Stomach (tissue), 9 donors: ENCODE results near the gene HAUS1. TPM values are rescaled to one million over a fixed set of nuclear protein-coding genes. Genes with fewer than 3 reads are reported as not detected.

Experiments used
- DNase-seq, 2 donors: peaks; one replicate each; pipeline versions ENCODE4 v3.0.0 to v3.0.0-alpha.2; 2013 to 2019
- H3K27ac ChIP-seq, 5 donors: fragments of 200-600 bp in 4 of 5; sonication (generic) in 4 of 5; one replicate each; pipeline ENCODE4 v1.5.1; 2013 to 2019; ENCODE audit warnings: mild to moderate bottlenecking in 1 of 5, moderate library complexity in 1 of 5
- H3K27me3 ChIP-seq, 3 donors: fragments of 200-600 bp; sonication (generic); one replicate each; pipeline ENCODE4 v1.5.1; 2017 to 2019; ENCODE audit warnings: mixed run types in 1 of 3
- H3K36me3 ChIP-seq, 4 donors: fragments of 200-600 bp; sonication (generic); 1 replicate in 3 of 4; 2 replicates in 1 of 4; pipeline ENCODE4 v1.5.1; 2016 to 2019
- H3K4me1 ChIP-seq, 4 donors: fragments of 200-600 bp; sonication (generic); one replicate each; pipeline ENCODE4 v1.5.1; 2016 to 2019
- H3K4me3 ChIP-seq, 4 donors: fragments of 200-600 bp; sonication (generic) in 3 of 4; one replicate each; pipeline ENCODE4 v1.5.1; 2016 to 2019; ENCODE audit warnings: mild to moderate bottlenecking in 1 of 4
- H3K9me3 ChIP-seq, 4 donors: fragments of 200-600 bp; sonication (generic); one replicate each; pipeline ENCODE4 v1.5.1; 2016 to 2019
- EP300 ChIP-seq: sonication (generic); formaldehyde crosslinking; IDR thresholded peaks from one replicate; pipeline ENCODE4 v1.6.1; 2017; ENCODE audit warnings: antibody characterized with exemption
- POLR2A ChIP-seq, 4 donors: fragments of 450-650 bp; IDR thresholded peaks; one replicate each; pipeline ENCODE4 v1.6.1; 2016; ENCODE audit warnings: antibody characterized with exemption in 4 of 4, control low read depth in 2 of 4, mild to moderate bottlenecking in 1 of 4, moderate library complexity in 1 of 4
- POLR2AphosphoS5 ChIP-seq, 3 donors: sonication (generic); formaldehyde crosslinking; IDR thresholded peaks; one replicate each; pipeline ENCODE4 v1.6.1; 2016; ENCODE audit warnings: antibody characterized with exemption in 3 of 3
- WGBS, 5 donors: extraction: QIAGEN DNeasy Blood & Tissue Kit in 3 of 5; methylation state at CpG; one replicate each; pipeline versions ENCODE4 v1.1.5 to v1.1.7; 2013 to 2018; 5-methylcytosine and 5-hydroxymethylcytosine counted together
- intact Hi-C: fragments of 100-400 bp; cut with DNase I; formaldehyde crosslinking; loops from one replicate; pipeline ENCODE4 v1.15.1; 2023; ENCODE audit warnings: low total_unique reads
- polyA plus RNA-seq, 3 donors: library from polyadenylated mRNA; stranded (reverse); fragments of 200-250 nt; gene quantifications; one replicate each; pipeline ENCODE4 v1.2.3, GENCODE V29; 2013
- total RNA-seq, 5 donors: library from RNA; depleted of rRNA; stranded (reverse); fragments of >200 nt; gene quantifications; one replicate each; pipeline versions ENCODE4 v1.1.0 to v1.2.3, GENCODE V29; 2014 to 2016
- TF ChIP-seq, protein P1 (sequence below), 7 experiments: fragments of 450-650 bp in 4 of 7; fragments of 200-600 bp in 3 of 7; sonication (generic) in 3 of 7; IDR thresholded peaks; one replicate each; pipeline ENCODE4 v1.5.1; 2016 to 2019; ENCODE audit warnings: antibody characterized with exemption in 7 of 7, control low read depth in 2 of 7, mild to moderate bottlenecking in 1 of 7
- donor health status: healthy with polysubstance abuse.
- donor health status: Bipolar disorder and iron deficiency.
- donor health status: healthy.

Gene HAUS1
- total and polyA plus RNA-seq, 8 donors: 2.2 to 32.3 (median 26.4) TPM; not detected in 1

DNA sequence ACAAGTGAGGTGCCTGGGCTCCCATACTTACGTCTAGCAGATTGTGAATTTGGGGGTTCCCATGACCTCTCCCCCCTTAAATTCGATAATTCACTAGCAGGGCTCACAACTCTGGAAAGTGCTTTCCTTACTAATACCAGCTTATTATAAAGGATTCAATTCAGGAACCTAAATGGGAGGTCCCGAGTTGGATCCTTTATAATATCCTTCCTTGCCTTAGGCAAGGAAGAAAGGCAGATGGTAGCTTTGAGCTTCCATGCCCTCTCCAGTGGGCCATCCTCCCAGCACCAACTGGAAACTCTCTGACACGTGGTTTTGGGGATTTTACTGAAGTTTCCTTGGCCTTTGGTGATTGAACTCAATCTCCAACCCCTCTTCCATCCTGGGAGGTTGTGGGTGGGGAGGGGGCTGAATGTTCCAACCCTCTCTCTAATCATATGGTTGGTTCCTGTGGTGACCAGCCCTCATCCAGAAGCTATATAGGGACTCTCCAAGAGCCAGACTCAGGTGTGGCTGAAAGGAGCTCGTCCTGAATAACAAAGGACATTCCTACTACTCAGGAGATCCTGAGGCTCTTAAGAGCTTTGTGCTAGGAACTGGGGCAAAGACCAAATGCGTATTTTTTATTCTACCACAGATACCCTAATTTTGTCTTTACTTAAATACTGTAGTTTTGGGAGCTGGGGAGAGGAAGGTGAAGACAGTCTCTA lies 62.2 kb downstream of the HAUS1 start:
- DNase-seq: no peak
- H3K4me1 ChIP-seq: peaks cover 0 to 5% (median 0%) of the 10 kb centered on the region in 4 donors

DNA sequence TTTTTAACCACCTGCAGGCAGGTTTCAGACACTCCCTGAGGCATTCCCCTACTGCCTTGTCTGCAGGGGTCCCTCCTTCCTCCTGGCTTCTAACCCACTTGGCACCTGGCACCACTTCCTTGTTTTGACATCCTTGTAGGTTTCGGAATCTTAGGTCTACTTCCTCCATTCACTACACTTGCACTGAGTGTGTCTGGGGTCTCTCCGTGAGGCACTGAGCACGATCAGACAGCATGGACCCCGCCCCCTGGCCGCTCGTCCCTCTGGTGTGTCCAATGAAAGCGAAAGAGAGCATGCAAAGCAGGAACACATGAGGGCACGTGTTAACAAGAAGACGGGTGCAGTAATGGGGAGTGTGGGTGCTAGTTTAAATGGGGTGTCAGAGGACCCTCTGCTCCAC lies 63.8 kb downstream of the HAUS1 start:
- Histone ChIP-seq H3K4me3 (peak overlapping the region in 2 of 4 donors; percentile 3 to 15), H3K9me3 (no peaks in the 10 kb centered on the region), H3K36me3 (no peaks in the 10 kb centered on the region), H3K27me3 (no peaks in the 10 kb centered on the region), H3K27ac (no peak overlapping the region), H3K4me1 (peaks cover 0 to 6% (median 3%) of the 10 kb centered on the region in 4 donors)
- WGBS, 5 donors: 28 to 51% (median 38%) methylated on average over 9 of the region's 9 CpGs
- DNase-seq: peak; percentile 46 to 71
- intact Hi-C loops: loop anchor here (10.0 kb wide), 1 partner anchor 497 kb away; no protein-coding TSS in a partner anchor
- TF ChIP-seq EP300 (no peak), POLR2AphosphoS5 (IDR thresholded peaks at IDR 0.05) (no peak), POLR2A (IDR thresholded peaks at IDR 0.05) (no peak)
- TF ChIP-seq, protein P1, sequence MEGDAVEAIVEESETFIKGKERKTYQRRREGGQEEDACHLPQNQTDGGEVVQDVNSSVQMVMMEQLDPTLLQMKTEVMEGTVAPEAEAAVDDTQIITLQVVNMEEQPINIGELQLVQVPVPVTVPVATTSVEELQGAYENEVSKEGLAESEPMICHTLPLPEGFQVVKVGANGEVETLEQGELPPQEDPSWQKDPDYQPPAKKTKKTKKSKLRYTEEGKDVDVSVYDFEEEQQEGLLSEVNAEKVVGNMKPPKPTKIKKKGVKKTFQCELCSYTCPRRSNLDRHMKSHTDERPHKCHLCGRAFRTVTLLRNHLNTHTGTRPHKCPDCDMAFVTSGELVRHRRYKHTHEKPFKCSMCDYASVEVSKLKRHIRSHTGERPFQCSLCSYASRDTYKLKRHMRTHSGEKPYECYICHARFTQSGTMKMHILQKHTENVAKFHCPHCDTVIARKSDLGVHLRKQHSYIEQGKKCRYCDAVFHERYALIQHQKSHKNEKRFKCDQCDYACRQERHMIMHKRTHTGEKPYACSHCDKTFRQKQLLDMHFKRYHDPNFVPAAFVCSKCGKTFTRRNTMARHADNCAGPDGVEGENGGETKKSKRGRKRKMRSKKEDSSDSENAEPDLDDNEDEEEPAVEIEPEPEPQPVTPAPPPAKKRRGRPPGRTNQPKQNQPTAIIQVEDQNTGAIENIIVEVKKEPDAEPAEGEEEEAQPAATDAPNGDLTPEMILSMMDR (IDR thresholded peaks at IDR 0.05): no peak

More for the DNA sequence above, 62.2 kb downstream of the HAUS1 start:
- no peak overlapping the region for H3K27ac ChIP-seq
- no peak for TF ChIP-seq POLR2AphosphoS5 (IDR thresholded peaks at IDR 0.05)
- no peak for TF ChIP-seq POLR2A (IDR thresholded peaks at IDR 0.05)
- no peak for TF ChIP-seq EP300
- TF ChIP-seq, protein P1 (IDR thresholded peaks at IDR 0.05): no peak
- H3K9me3 ChIP-seq: no peaks in the 10 kb centered on the region
- intact Hi-C loops: loop anchor here (10.0 kb wide), 1 partner anchor 498 kb away; no protein-coding TSS in a partner anchor
- H3K36me3 ChIP-seq: no peaks in the 10 kb centered on the region
- H3K4me3 ChIP-seq: no peak overlapping the region
- WGBS, 5 donors: 71 to 80% (median 77%) methylated on average over 6 of the region's 6 CpGs
- no peaks in the 10 kb centered on the region for H3K27me3 ChIP-seq

DNA sequence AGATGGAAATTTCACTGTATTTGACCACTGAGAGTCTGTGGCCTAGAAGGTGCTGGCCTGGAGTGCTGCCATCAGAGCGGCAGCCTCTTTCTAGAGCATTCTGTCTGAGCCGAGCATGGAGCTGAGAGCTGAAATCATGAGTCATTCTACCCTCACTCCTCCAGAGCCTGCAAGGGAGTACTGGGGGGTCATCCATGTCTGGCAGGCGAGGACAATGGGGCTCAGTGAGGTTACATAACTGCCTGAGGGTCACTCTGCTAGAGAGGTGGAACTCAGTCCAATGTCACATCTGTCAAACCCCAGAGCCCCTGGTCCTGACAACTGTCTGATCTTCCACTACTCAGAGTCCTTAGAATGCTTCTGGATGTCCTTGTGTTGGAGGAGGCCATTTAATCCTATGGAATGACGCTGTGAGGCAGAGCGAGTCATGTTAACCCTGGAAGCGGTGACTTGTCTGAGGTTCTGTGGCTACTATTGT lies 65.3 kb downstream of the HAUS1 start:
- intact Hi-C loops: loop anchor here (10.0 kb wide), 1 partner anchor 495 kb away; no protein-coding TSS in a partner anchor
- Histone ChIP-seq H3K9me3 (no peaks in the 10 kb centered on the region), H3K27ac (no peak overlapping the region), H3K27me3 (no peaks in the 10 kb centered on the region), H3K4me1 (peaks cover 0 to 12% (median 7%) of the 10 kb centered on the region in 4 donors), H3K36me3 (no peaks in the 10 kb centered on the region), H3K4me3 (no peak overlapping the region)
- 75 to 93% (median 81%) methylated on average over 5 to 6 of the region's 6 CpGs for WGBS, 5 donors
- DNase-seq: no peak
- no peak for TF ChIP-seq EP300
- no peak for TF ChIP-seq POLR2AphosphoS5 (IDR thresholded peaks at IDR 0.05)
- TF ChIP-seq POLR2A (IDR thresholded peaks at IDR 0.05): no peak
- TF ChIP-seq, protein P1 (IDR thresholded peaks at IDR 0.05): no peak

DNA sequence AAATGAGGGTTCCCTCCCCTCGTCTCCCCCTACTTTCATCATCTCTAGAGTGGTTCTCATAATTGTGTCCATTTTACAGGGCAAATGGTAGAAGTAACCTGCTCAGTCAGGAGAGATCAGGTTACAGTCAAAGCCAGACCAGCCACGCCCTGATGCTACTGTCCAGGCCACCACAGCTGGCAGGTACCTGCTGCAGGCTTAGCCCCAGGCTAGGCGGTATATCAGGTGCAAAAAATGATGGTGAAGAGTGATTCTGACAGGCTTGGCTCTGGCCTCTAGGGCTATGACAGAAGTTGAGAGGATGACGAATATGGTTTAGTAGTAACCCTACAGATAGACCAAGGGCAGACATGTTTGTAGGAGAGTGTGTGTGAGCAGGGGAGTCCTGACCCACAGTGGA lies 67.1 kb downstream of the HAUS1 start:
- no peak for DNase-seq
- no peak overlapping the region for H3K4me3 ChIP-seq
- no peaks in the 10 kb centered on the region for H3K9me3 ChIP-seq
- H3K27me3 ChIP-seq: no peaks in the 10 kb centered on the region
- H3K36me3 ChIP-seq: no peaks in the 10 kb centered on the region
- 80 to 97% (median 92%) methylated on average over 4 of the region's 4 CpGs for WGBS, 5 donors
- no peak overlapping the region for H3K27ac ChIP-seq
- intact Hi-C loops: loop anchor here (10.0 kb wide), 1 partner anchor 93 kb away; no protein-coding TSS in a partner anchor
- TF ChIP-seq, protein P1 (IDR thresholded peaks at IDR 0.05): no peak
- peaks cover 15 to 27% (median 24%) of the 10 kb centered on the region in 4 donors for H3K4me1 ChIP-seq
